HL-60/S4 treated with retinoic acid at 250 ng/mL for 4 days and 3 days (cell line): ENCODE data around the gene LRRC37A3.
"Not testable (repeated sequence)": the region's sequence is repeated elsewhere in the genome, so short reads cannot be mapped to it uniquely, and the experiment has no call there.

ENCODE experiments used
- in situ Hi-C: fragments of 300-500 bp; cut with MboI; formaldehyde crosslinking; loops from 2 replicates; pipeline ENCODE4 v1.7.0; 2022; ENCODE audit warnings: low sequenced_read_pairs

The LRRC37A3 gene

GRCh38 chr17:64919289-64920025, at the start of gene LRRC37A3:
TSS of gene LRRC37A3 (minus strand) at chr17:64919478. CDS start at chr17:64897257, 22,221 bp downstream.
- in situ Hi-C loops = not testable (repeated sequence)

DNA sequence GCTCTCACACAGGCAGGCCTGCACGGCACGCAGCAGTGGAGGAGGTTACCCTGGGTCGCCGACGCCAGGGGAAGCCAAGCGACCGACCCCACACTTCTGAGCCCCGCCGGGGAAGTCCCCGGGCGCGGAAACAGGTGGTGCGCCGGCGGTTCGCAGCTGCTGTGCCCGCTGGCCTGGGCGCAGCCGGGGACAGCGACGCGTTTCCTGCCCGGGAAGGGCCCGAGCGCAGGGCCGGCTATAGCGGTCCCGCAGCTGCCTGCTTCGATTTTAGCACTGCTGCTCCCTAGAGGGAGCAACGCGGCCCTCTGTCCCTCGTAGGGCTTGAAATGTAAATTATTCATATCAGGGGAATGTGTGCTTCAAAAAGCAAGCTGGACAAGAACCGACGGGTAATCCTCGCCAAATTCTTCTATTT, 46.6 kb upstream of the LRRC37A3 start:
- in situ Hi-C loops = not testable (repeated sequence)

GRCh38 chr17:64965256-64965872, 46.1 kb upstream of the LRRC37A3 start:
- in situ Hi-C loops = not testable (repeated sequence)

DNA sequence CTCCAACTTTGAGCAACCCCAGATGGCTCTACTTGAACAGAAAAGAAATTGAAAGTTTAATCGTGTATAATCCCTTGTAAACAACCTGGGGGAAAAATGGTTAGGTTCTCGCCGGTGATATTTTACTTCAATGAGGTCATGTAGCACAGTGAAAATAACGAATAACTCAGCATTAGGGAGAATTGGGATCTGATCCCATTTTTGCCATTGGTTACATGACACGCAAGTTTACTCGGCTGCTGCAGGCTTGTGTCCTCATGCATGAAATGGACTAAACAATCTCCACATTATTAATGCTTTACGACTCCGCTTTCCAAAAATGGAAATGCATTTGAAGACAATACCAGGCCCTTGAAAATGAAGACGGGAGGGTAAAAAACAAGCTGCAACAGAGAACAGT, 45.5 kb upstream of the LRRC37A3 start:
- in situ Hi-C loops = no loop called here

DNA sequence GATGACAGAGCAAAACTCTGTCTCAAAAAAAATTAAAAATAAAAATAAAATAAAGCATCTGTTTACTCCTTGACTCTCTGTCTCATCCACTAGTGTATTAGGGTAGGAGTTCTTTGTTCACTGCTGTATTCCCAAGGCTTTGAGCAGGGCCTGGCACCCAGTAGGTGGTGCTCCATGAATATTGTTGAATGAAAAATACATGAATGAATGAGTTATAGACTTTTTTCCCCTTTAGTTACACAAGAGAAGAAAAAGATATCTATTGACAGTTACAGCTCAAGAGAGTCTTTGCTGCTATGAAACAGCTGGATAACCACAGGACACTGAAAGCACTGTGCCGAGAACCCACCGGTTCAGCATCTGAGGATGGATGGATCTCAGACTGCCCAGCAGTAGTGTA, 44.5 kb upstream of the LRRC37A3 start:
- in situ Hi-C loops = not testable (repeated sequence)

- in situ Hi-C loops = not testable (repeated sequence)
Measured at GRCh38 chr17:64961563-64962378, 42.5 kb upstream of the LRRC37A3 start.

DNA sequence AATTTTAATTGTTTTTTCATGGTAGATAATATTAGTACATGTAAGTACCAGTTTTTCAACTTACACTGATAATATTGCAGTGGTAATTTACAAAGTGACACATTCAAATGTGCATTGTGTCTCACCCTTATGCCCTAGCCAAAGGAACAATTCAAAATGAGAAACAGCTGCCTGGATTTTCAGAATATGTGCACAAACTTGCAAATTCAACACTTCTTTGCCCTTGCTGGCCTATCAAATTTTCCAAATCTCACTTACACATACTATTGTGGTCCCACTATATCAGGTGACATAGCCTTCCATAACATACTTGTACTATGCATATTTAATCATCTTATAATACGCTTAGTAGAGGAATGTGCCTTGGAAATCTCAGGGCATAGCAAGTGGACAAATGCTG, 32.6 kb upstream of the LRRC37A3 start:
- in situ Hi-C loops = no loop called here

GRCh38 chr17:64950871-64951270, 31.6 kb upstream of the LRRC37A3 start:
- in situ Hi-C loops = no loop called here

DNA sequence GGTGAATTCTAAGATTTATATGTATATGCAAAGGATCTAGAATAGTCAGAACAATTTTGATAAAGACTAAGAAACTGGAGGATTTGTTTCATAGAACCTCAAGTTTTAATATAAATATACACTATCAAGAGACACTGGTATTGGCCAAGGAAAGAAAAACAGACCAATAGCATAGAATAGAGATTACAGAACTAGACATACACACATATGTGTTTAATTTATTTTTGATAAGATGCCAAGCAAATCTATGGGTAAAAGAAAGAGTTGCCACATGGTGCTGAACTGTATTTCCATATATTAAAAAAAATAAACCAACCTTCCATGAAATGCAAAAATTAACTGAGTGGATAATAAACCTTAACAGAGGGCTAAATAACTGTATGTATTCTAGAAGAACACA, 27.9 kb upstream of the LRRC37A3 start:
- in situ Hi-C loops = no loop called here

DNA sequence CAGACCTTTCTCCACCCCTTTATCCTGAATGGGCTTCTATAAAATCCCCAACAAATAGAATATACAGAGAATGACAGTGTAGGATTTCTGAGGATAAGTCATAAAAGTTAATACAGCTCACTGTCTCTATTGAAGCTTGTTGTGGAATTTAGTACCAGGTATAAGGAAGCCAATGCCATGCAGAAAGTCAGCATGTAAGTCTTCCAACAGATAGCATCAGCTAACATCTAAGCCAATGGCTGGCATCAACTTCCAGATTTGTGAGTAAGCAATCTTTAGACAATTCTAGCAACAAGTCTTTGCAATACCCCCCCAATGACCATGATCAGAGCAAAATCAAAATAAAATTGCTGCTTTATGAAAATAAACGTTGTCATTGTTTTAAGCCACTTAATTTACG, 22.5 kb upstream of the LRRC37A3 start:
- in situ Hi-C loops = no loop called here

DNA sequence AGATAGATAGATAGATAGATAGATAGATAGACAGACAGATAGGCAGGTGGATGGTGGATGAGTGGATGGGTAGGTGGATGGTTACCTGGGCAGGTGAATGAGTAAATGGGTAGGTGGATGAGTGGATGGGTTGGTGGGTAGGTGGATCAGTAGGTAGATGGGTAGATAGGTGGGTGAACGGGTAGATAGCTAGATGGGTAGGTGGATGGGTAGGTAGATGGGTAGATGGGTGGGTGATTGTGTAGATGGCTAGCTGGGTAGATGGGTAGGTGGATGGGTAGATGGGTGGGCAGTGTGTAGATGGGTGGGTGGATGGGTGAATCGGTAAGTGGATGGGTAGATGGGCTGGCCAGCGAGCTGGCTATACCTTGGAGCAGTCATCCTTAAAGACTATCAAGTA, 21.8 kb upstream of the LRRC37A3 start:
- in situ Hi-C loops = no loop called here

DNA sequence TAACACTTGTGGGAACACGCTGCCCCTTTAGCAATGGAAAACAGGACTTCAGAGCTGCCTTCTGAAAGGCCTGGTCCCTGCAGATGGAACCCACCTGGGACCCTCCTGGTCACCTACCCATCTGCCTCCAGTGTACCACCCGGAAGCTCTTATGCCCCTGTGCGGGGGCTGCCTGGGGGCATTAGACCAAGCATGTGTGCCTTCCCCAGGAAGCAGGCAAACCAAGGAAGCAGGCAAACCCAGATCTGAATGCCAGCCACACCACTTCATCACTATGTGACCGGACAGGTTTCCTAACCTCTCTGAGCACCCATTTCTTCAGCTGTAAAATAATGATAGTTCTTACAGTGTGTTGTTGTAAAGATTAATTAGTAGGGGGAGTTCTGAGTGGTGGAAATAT, 20.8 kb upstream of the LRRC37A3 start:
- in situ Hi-C loops = no loop called here

GRCh38 chr17:64938925-64939474, 19.7 kb upstream of the LRRC37A3 start:
- in situ Hi-C loops = no loop called here

DNA sequence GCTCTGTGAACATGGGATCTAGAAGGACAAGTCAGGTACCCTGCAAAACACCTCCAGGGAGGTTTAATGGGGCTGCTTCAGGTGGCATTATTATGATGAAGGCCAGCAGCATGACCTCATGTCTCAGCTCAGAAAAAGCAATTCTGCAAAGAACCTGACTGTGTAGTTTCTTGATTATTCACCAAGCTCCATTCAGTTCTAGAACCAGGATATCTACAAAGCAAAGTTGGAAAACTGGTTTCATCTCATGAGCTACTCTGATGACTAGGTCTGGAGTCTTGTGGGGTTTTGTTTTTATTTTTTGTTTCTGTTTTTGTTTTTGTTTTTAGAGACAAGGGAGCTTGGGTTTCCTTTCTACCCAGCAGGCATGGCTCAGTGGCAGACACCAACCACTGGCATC, 19.0 kb upstream of the LRRC37A3 start:
- in situ Hi-C loops = no loop called here

DNA sequence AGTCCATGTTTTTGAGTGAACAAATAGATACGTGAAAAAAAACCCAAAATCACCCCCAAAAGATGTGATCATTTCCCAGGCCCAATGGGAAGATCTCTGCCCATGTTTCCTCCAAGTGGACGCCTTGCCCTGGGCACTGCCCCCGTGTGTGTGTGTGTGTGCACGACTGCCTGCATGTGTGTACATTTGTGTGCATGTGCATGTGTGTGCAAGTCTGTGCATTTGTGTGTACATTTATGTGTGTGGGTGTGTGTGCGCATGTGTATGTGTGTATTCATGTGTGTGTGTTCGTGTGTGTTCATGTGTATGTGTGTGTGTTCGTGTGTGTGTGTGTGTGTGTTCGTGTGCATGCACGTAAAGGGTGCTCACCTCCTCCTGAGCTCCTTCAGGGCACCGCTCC, 16.8 kb upstream of the LRRC37A3 start:
- in situ Hi-C loops = no loop called here

- in situ Hi-C loops = not testable (repeated sequence)
Measured at GRCh38 chr17:64934284-64934778, 15.1 kb upstream of the LRRC37A3 start.

GRCh38 chr17:64932850-64933249, 13.6 kb upstream of the LRRC37A3 start:
- in situ Hi-C loops = not testable (repeated sequence)

DNA sequence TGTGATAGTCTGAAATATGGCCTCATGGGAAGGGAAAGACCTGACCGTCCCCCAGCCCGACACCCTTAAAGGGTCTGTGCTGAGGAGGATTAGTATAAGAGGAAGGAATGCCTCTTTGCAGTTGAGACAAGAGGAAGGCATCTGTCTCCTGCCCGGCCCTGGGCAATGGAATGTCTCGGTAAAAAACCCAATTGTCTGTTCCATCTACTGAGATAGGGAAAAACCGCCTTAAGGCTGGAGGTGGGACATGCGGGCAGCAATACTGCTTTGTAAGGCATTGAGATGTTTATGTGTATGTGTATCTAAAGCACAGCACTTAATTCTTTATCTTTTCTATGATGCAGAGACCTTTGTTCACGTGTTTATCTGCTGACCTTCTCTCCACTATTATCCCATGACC, 11.1 kb upstream of the LRRC37A3 start:
- in situ Hi-C loops = not testable (repeated sequence)

DNA sequence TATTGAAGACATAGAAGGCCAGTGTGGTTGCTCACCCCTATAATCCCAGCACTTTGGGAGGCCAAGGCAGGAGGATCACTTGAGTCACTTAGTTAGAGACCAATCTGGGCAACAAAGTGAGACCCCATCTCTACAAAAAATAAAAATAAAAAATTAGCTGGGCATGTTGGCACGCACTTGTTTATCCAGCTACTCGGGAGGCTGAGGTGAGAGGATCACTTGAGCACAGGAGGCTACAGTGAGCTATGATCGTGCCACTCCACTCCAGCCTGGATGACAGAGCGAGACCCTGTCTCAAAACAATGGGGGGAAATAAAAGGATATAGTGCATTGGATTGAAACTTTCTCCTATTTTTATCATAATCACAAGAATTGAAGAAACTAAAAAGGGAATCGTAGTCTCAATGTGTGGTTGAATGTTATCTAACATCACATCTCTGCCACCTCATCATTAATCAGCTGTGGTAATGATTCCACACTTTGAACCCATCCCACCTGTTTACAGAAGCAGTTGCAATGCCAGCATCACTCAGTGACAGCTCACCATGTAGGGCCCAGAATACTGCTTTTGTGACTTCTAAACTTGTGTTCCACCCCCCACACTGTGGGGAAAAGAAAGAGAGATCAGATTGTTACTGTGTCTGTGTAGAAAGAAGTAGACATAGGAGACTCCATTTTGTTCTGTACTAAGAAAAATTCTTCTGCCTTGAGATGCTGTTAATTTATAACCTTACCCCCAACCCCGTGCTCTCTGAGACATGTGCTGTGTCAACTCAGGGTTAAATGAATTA, 10.3 kb upstream of the LRRC37A3 start:
- in situ Hi-C loops = not testable (repeated sequence)

DNA sequence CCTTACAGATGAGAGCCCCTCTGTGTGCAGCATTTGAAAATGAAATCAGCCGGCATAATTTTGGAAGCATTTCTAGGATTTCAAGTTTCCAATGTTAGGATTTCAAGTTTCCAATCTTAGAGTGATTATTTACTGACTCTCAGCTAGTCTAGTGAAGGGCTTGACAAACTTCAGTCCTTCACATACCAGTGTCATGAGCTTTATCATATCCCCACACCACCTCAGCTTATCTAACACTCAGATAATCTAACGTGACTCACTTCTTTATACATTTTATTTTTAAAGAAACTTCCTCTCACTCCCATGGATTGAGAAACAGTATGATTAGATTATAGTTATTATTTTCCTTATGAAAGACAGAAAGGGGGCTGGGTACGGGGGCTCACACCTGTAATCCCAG, 9.4 kb upstream of the LRRC37A3 start:
- in situ Hi-C loops = not testable (repeated sequence)
